Dedifferentiated amniotic fluid mesenchymal stem cell (primary cell): Measurements from ENCODE around the gene TRIM9.

Source experiments
- DNase-seq: peaks from one replicate; pipeline ENCODE4 v3.0.0-alpha.2; 2016; ENCODE audit errors: extremely low spot score

The TRIM9 gene

GRCh38 chr14:51093371-51094281 lies 1.3 kb downstream of the TRIM9 start:
- no peak for DNase-seq

GRCh38 chr14:51092965-51093364 lies 1.9 kb downstream of the TRIM9 start:
- DNase-seq: no peak

- DNase-seq: no peak
These were observed 5.6 kb downstream of the TRIM9 start for GRCh38 chr14:51089278-51089677.

DNA sequence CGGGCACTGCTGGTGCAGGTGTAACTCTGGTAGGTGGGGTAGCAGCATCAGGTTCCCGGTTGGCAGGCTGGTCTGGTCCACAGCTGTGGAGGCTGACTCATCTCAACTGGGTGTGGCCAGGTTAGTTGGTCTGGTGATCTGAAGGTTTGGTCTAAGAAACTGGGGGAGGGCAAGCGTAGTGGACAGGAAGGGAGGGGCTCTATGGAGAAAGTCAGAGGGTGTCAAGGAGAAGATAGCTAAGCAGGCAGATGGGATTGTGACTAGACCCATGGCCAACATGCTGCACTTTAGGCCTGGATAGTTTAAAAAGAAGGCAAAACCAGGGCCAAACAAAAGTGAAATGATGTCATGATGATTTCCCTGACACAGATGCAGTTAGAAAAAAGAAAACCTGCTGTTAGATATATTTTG lies 7.9 kb downstream of the TRIM9 start:
- DNase-seq: no peak

GRCh38 chr14:51086044-51086443 lies 8.9 kb downstream of the TRIM9 start:
- no peak for DNase-seq

DNA sequence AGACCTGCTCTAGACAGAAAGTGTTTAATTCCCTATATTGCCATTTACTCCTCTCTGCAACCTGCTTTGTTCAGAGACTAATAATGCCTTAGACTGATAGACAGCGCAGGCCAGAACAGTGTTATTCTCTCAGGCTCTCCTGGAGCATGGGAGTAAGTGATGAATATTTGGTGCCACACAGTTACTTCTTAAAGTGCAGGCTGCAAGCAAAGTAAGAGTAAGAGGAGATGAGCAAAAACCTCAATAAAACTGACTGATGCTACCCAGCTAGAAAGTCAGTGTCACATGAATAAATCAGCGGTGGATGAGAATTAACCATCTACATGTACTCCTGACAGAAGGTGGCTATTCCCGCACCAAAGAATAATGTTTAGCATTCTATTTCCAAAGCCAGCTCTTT lies 9.9 kb downstream of the TRIM9 start:
- no peak for DNase-seq

GRCh38 chr14:51084507-51084906 lies 10.4 kb downstream of the TRIM9 start:
- no peak for DNase-seq

DNA sequence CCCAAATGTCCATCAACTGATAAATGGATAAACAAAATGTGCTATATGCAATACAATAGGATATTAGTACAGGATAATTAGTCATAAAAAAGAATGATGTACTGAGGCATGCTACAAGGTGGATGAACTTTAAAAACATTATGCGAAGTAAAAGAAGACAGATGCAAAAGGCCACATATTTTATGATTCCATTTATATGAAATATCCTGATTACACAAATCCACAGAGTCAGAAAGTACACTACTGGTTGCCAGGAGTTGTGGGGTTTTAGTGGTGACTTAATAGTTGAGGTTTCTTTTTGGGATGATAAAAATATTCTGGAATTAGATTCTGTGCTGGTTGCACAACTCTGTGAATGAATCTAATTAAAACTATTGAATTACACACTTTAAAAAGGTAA lies 12.6 kb downstream of the TRIM9 start:
- no peak for DNase-seq

DNA sequence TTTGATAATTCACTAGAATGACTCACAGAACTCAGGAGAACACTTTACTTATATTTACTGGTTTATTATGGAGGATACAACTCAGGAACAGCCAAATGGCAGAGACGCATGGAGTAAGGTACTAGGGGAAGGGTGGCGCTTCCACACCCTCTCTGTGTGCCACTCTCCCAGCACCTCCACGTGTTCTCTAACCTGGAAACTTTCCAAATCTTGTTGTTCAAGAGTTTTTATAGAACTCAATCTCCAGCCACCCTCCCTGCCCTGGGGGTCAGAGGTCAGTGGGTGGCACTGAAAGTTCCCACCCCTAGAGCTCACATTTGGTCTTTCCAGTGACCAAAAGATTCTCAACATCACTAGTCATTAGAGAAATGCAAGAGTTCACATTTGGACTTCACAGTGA lies 13.2 kb downstream of the TRIM9 start:
- DNase-seq: no peak

GRCh38 chr14:51081209-51081608 lies 13.7 kb downstream of the TRIM9 start:
- DNase-seq: no peak

GRCh38 chr14:51080645-51081044 lies 14.3 kb downstream of the TRIM9 start:
- no peak for DNase-seq

DNA sequence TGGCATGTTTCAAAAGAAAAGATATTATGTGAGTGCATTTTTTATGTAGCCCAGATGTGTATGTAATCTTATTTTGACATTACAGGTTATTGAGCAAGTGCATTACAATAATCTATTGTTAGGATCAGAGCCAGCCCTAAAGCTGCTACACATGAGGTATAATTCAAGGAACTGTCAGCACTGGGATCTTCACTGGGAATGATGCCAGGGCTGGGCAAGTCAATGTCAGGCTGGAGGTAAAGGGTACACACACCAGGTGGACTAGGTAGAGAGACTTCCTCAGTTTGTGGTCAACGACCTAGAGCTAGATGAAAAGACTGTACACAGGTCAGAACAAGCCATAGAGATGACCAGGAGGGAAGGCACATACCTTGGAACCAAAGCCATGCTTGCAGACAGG lies 15.4 kb downstream of the TRIM9 start:
- no peak for DNase-seq

DNA sequence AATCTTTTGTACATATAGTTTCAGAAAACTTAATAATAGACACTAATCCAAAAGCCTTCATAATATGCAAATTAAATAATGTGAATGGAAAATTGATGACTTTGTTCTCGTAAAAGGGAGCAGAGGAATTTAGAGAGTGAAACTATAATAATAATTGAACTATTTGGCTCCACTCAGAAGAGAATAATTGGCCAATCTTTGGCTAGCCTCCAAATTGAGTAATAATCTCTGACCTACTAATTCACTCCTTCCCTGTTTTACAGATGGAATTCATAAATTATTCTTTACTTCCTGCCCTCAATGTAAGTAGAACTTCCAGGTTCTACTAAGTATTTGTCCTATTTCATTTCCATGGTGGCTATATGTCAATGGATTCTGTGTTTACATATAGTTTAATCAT lies 15.8 kb downstream of the TRIM9 start:
- no peak for DNase-seq

DNA sequence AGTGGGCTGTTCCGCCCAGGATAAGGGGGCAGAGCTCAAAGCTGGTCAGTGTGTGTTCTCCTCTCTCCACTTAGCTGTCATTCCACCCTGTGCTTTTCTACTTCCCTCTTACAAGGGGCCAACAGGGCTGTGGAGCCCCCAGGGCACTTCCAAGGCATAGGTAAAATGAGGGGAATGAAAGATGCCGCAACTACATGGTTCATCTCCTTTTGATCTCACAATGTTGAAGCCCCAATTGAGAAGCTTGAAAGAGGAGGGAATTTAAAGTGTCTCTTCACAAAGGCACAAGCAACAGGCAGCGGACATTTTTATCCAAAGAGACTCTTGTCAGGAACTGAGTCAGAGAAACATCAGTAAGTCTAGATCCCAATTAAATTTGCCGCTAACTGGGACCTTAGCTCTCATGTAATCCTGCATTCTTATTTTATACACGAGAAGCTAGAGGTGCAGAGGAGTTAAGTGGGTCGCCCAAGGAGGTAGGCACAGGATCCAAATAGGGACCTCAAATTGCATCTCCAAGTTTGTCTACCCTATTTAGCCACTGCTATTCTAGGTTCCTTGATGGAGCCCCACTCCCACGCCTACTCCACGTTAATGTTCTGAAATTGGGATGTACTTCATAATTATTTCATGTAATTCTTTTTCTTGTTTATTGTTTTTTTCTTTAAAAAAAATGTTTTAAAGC lies 20.1 kb downstream of the TRIM9 start:
- DNase-seq: no peak

DNA sequence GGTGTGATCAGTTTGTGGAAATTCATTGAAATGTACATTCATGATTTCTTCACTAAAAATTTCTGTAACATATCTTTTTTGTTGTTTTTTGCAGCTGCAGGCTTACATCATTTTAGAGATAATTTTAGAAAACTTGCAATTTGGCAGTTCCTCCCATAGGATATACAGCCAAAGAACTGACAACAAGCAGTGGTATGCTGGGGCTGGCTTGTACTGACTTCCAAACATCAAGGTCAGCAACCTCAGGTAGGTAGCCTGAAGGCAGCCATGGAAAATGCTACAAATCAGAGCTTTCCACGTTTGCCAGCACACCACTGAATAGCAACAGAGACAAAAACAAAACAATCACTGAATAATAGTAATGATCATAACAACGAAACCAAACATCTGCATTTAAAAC lies 21.2 kb downstream of the TRIM9 start:
- no peak for DNase-seq

DNA sequence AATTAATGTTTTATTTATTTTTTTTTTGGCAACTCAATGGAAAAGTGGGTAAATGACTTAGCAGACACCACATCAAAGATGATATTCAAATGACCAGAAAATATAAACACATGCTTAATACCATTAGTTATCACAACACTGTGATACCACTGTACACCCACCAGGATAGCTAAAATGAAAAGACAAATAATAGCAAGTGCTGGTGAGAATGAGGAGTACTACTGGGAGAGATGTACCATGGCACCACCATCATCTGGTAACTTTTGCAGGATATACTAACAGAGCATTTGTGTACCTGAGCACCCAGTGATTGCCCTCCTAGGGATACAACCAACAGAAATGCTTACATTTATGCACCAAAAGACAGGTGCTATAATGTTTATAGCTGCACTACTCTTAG lies 21.9 kb downstream of the TRIM9 start:
- no peak for DNase-seq

DNA sequence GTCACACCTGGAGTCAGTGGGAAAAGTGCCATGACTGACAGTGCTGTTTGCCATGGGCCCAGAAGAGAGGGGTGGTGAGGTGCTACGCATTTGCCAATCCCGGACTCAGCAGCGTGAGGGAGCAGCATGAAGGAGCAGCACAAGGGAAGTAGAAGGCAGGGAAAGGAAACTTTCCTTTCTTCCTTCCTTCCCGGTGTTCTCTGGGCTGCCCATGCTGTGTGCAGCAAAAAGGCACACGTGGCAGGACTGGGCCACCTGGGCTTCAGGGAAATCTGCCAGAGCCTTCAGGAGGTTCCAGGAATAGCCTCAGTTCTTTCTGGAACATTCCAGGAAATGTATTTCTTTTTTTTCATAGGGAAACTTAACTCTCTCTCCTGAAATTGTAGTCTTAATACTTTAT lies 23.0 kb downstream of the TRIM9 start:
- DNase-seq: no peak

DNA sequence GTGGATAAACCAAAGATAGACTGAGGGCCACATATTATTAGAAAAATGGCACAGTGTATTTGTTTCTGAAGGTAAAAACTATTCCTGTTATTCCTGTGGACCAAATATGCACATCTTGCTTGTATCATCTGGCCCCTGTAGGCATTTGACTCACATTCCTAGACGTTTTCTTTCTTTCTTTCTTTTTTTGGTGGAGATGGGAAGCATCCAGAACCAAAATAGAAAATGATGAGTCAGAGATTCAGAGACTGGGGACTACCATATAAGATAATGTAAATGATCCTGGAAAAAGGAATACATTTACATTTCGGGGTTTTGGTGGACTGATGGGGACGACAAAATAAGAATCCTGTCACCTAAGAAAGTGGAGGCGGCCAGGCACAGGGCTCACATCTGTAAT lies 24.2 kb downstream of the TRIM9 start:
- DNase-seq: no peak

DNA sequence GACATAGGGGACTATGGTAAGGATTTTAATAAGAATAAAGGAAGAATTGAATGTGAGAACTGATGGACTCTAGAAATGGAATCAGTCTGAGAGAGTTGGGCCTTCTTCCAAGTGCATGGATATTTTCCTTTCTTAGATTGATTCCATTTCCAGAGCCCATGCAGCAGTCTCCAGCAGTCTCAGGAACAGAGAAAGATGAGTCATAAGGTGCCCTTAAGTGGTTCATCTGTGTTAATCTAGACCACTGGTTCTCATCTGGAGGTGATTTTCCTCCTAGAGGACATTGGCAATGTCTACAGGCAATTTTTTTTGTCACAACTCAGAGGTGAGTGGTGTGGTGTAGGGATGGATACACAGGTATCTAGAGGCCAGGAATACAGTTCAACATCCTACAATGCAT lies 25.9 kb downstream of the TRIM9 start:
- no peak for DNase-seq

GRCh38 chr14:51068268-51068667 lies 26.6 kb downstream of the TRIM9 start:
- no peak for DNase-seq

- no peak for DNase-seq
These were observed 27.6 kb downstream of the TRIM9 start for GRCh38 chr14:51067295-51067694.

GRCh38 chr14:51066576-51066975 lies 28.3 kb downstream of the TRIM9 start:
- DNase-seq: no peak

DNA sequence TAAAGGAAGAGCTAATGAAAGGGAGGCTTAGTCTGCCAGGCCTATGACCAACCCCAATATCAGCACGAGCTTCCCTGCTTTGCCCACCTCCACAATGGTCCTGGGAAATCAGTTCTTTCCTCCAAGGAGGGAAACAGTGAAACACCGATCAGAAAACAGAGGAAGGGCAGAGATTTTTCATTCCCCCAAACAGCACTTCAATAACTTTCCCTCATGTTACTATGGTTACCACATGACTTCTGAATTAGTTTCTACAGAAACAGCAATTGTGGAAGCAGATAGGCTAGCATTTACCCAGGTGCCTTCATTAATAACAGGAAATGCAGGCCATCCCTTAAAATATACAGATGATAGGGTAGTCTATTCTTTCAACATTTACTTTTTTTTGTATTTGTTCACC lies 35.9 kb downstream of the TRIM9 start:
- DNase-seq: no peak
